HCT116 (cell line): ENCODE data around the gene PBX1. TPM values are rescaled to one million over a fixed set of nuclear protein-coding genes. Genes with fewer than 3 reads are reported as not detected.

ENCODE experiments used
- ATAC-seq: fragments of 200-7000 bp; cut with Tn5 transposase; 2 replicates; pipeline ENCODE4 v1.9.1; 2020; ENCODE audit warnings: mild to moderate bottlenecking, moderate library complexity
- BruUV-seq: library from RNA; stranded (reverse); fragments of 400-500 nt; replicated peaks from 2 replicates; lab custom pipeline; 2021; lab: Mats Ljungman, UMichigan
- CTCF ChIA-PET: fragments of 300-600 bp; sonication (Branson Sonifier 250); formaldehyde crosslinking; loops from one replicate; lab custom pipeline; 2021; ENCODE audit warnings: antibody characterized with exemption; lab: Charles Lee
- POLR2A ChIA-PET: fragments of 300-600, 350-600 bp; sonication (Branson Sonifier 250); formaldehyde crosslinking; loops from one replicate; lab custom pipeline; 2021; ENCODE audit warnings: antibody characterized with exemption; lab: Charles Lee
- RAD21 ChIA-PET, 2 experiments: fragments of 300-600 bp; sonication (Branson Sonifier 250); formaldehyde crosslinking; loops; one replicate each; lab custom pipeline; 2023; ENCODE audit warnings: low total read pairs in 2 of 2; ENCODE audit not compliant: uncharacterized antibody in 2 of 2, unreplicated experiment in 2 of 2, low non-redundant PET in 1 of 2; lab: Charles Lee
- DNase-seq: peaks from one replicate; pipeline ENCODE4 v3.0.0-alpha.2; 2010; ENCODE audit warnings: low read depth, low spot score
- H2AFZ ChIP-seq: fragments of 200-600 bp; shearing (Covaris generic), sonication (generic); 2 replicates; pipeline ENCODE4 v1.6.1; 2017; ENCODE audit warnings: low read depth, mixed run types, mixed read lengths, antibody characterized with exemption, low read length; ENCODE audit not compliant: poor library complexity, severe bottlenecking
- H3K27ac ChIP-seq: 2 replicates; pipeline ENCODE4 v1.5.1; 2012; ENCODE audit warnings: low read depth, low read length
- H3K27me3 ChIP-seq: fragments of 200-600 bp; sonication (generic); 2 replicates; pipeline ENCODE4 v1.6.1; 2016; ENCODE audit warnings: mixed run types, low read length, mixed read lengths; ENCODE audit not compliant: insufficient read depth
- H3K36me3 ChIP-seq, 2 experiments: fragments of 200-500 bp in 1 of 2; fragments of 200-600 bp in 1 of 2; sonication (Bioruptor generic) in 1 of 2; sonication (generic) in 1 of 2; 2 replicates each; pipeline versions ENCODE4 v1.5.1 to v1.6.1; 2014 to 2016; ENCODE audit warnings: low read length in 2 of 2, inconsistent platforms in 1 of 2, mixed read lengths in 1 of 2, mixed run types in 1 of 2; ENCODE audit not compliant: insufficient read depth in 2 of 2, control insufficient read depth in 1 of 2
- H3K4me1 ChIP-seq, 2 experiments: fragments of 200-600 bp in 1 of 2; sonication (generic) in 1 of 2; 2 replicates each; pipeline versions ENCODE4 v1.5.1 to v1.6.1; 2012 to 2017; ENCODE audit warnings: low read length in 2 of 2, inconsistent platforms in 1 of 2, mild to moderate bottlenecking in 1 of 2, mixed read lengths in 1 of 2, mixed run types in 1 of 2, moderate library complexity in 1 of 2; ENCODE audit not compliant: insufficient read depth in 2 of 2, control insufficient read depth in 1 of 2
- H3K4me2 ChIP-seq: fragments of 200-600 bp; sonication (generic); 2 replicates; pipeline ENCODE4 v1.6.1; 2017; ENCODE audit warnings: mixed run types, low read length, mixed read lengths
- H3K4me3 ChIP-seq, 2 experiments: fragments of 200-600 bp in 1 of 2; sonication (generic) in 1 of 2; replicated peaks in 1 of 2; 2 replicates each; pipeline ENCODE4 v1.5.1; 2011 to 2016; ENCODE audit warnings: low read length in 2 of 2, control low read depth in 1 of 2, low read depth in 1 of 2, mild to moderate bottlenecking in 1 of 2, mixed read lengths in 1 of 2, mixed run types in 1 of 2
- H3K79me2 ChIP-seq: fragments of 200-600 bp; sonication (generic); 2 replicates; pipeline ENCODE4 v1.6.1; 2017; ENCODE audit warnings: mild to moderate bottlenecking, mixed run types, low read length, moderate library complexity, mixed read lengths; ENCODE audit not compliant: insufficient read depth
- H3K9ac ChIP-seq: fragments of 200-600 bp; sonication (generic); 2 replicates; pipeline ENCODE4 v1.6.1; 2016; ENCODE audit warnings: low read length, mixed read lengths
- H3K9me2 ChIP-seq: fragments of 200-600 bp; sonication (generic), shearing (Covaris generic); 2 replicates; pipeline ENCODE4 v1.6.1; 2017; ENCODE audit warnings: mixed run types, mild to moderate bottlenecking, moderate library complexity; ENCODE audit not compliant: insufficient read depth
- H3K9me3 ChIP-seq, 2 experiments: fragments of 200-500 bp in 1 of 2; fragments of 200-600 bp in 1 of 2; sonication (Bioruptor generic) in 1 of 2; sonication (generic) in 1 of 2; 2 replicates each; pipeline ENCODE4 v1.6.1; 2014 to 2017; ENCODE audit warnings: low read length in 2 of 2, mixed read lengths in 2 of 2, inconsistent platforms in 1 of 2, low read depth in 1 of 2, mild to moderate bottlenecking in 1 of 2, mixed run types in 1 of 2, moderate library complexity in 1 of 2; ENCODE audit not compliant: control insufficient read depth in 1 of 2, insufficient read depth in 1 of 2
- H4K20me1 ChIP-seq: fragments of 200-600 bp; sonication (generic), shearing (Covaris generic); 2 replicates; pipeline ENCODE4 v1.6.1; 2017; ENCODE audit warnings: mixed run types, mild to moderate bottlenecking, moderate library complexity; ENCODE audit not compliant: insufficient read depth
- CBX3 ChIP-seq: IDR thresholded peaks from 2 replicates; pipeline ENCODE4 v1.6.1; 2012; ENCODE audit warnings: low read depth
- CEBPB ChIP-seq: IDR thresholded peaks from 2 replicates; pipeline ENCODE4 v1.6.1; 2012; ENCODE audit warnings: low read depth
- RAD21 ChIP-seq: IDR thresholded peaks from 2 replicates; pipeline ENCODE4 v1.6.1; 2012; ENCODE audit warnings: low read depth, mild to moderate bottlenecking
- SIN3A ChIP-seq: IDR thresholded peaks from 2 replicates; pipeline ENCODE4 v1.6.1; 2012; ENCODE audit warnings: low read depth
- YY1 ChIP-seq: IDR thresholded peaks from 2 replicates; pipeline ENCODE4 v1.6.1; 2011; ENCODE audit warnings: low read length, low read depth, moderate library complexity, mild to moderate bottlenecking; ENCODE audit not compliant: insufficient replicate concordance; ENCODE audit errors: extremely low read depth
- intact Hi-C: fragments of 100-400 bp; cut with micrococcal nuclease; formaldehyde crosslinking; loops from 2 replicates; pipeline ENCODE4 v1.10.0; 2022
- total RNA-seq: library from RNA; stranded (reverse); gene quantifications from one replicate; pipeline ENCODE4 v1.2.1, GENCODE V29; 2021; ENCODE audit not compliant: unreplicated experiment
- TF ChIP-seq, protein P1 (sequence below): IDR thresholded peaks from 2 replicates; pipeline ENCODE4 v1.6.1; 2012
- TF ChIP-seq, protein P2 (sequence below), 3 experiments: fragments of 200-600 bp in 1 of 3; sonication (generic) in 1 of 3; IDR thresholded peaks in 2 of 3; conservative IDR thresholded peaks in 1 of 3; 2 replicates each; pipeline ENCODE4 v1.5.1; 2012 to 2017; ENCODE audit warnings: low read depth in 2 of 3, low read length in 2 of 3, antibody characterized with exemption in 1 of 3, borderline replicate concordance in 1 of 3, control low read depth in 1 of 3, mild to moderate bottlenecking in 1 of 3, mixed read lengths in 1 of 3, mixed run types in 1 of 3, moderate library complexity in 1 of 3; ENCODE audit not compliant: insufficient read depth in 1 of 3
- TF ChIP-seq, protein P3 (sequence below): IDR thresholded peaks from 2 replicates; pipeline ENCODE4 v1.6.1; 2012
- TF ChIP-seq, protein P4 (sequence below): IDR thresholded peaks from 2 replicates; pipeline ENCODE4 v1.6.1; 2011; ENCODE audit warnings: mild to moderate bottlenecking, low read length, moderate library complexity; ENCODE audit not compliant: insufficient replicate concordance; ENCODE audit errors: extremely low read depth

PBX1 gene
- total RNA-seq, 1 experiment from 2014 or later = 29.6 TPM

DNA sequence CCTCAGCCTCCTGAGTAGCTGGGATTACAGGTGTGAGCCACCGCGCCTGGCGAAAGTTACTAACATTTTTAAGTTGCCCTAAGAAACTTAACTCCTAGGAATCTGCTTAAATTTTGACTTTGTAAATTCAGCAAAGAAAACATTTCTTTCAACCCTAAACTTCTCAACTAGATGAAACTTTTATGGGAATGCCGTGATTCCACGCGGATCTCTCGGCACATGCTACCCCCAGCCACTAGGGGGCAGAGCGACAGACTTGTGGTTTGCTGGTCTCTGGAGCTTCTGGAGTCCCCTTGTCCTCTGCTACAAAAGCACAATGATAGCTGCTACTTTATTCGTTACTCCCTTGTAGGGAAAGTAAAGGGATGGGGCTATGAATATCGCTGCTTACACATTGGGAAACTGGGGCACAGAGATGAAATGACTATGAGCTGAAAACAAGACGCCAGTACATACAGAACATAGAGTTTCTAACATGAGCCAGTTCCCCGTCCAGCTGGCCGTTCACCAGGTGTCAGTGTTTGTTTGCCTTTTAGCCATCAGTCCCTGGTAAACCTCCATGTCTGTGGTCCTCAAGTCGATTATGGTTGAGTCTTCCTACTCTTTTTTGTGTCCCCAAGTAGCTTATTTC lies 114.7 kb downstream of the PBX1 start:
- Histone ChIP-seq H3K27me3 (no peaks in the 10 kb centered on the region), H4K20me1 (no peaks in the 10 kb centered on the region), H3K4me3 (no peak overlapping the region), H3K4me2 (no peak overlapping the region), H3K9me3 (peaks cover 0 to 5% of the 10 kb centered on the region in 2 experiments; a peak in 1 of 4 replicates), H3K27ac (no peak overlapping the region), H3K4me1 (peaks cover 36 to 38% of the 10 kb centered on the region in 2 experiments), H3K36me3 (no peaks in the 10 kb centered on the region), H3K9me2 (no peaks in the 10 kb centered on the region), H3K9ac (no peak overlapping the region), H2AFZ (no peak overlapping the region), H3K79me2 (no peaks in the 10 kb centered on the region)
- CTCF ChIA-PET = interaction anchor here (0.6 to 1.9 kb wide), 19 partner anchors 8 to 114 kb away, joined by 3 to 18 read pairs (median 3); no protein-coding TSS in a partner anchor
- peak; percentile 54 for TF ChIP-seq RAD21
- TF ChIP-seq, protein P1, sequence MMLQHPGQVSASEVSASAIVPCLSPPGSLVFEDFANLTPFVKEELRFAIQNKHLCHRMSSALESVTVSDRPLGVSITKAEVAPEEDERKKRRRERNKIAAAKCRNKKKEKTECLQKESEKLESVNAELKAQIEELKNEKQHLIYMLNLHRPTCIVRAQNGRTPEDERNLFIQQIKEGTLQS = no peak
- TF ChIP-seq, protein P2, sequence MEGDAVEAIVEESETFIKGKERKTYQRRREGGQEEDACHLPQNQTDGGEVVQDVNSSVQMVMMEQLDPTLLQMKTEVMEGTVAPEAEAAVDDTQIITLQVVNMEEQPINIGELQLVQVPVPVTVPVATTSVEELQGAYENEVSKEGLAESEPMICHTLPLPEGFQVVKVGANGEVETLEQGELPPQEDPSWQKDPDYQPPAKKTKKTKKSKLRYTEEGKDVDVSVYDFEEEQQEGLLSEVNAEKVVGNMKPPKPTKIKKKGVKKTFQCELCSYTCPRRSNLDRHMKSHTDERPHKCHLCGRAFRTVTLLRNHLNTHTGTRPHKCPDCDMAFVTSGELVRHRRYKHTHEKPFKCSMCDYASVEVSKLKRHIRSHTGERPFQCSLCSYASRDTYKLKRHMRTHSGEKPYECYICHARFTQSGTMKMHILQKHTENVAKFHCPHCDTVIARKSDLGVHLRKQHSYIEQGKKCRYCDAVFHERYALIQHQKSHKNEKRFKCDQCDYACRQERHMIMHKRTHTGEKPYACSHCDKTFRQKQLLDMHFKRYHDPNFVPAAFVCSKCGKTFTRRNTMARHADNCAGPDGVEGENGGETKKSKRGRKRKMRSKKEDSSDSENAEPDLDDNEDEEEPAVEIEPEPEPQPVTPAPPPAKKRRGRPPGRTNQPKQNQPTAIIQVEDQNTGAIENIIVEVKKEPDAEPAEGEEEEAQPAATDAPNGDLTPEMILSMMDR (IDR thresholded peaks at IDR 0.05 in 2 of 3, conservative IDR thresholded peaks at IDR 0.05 in 1 of 3; ENCODE audit: borderline replicate concordance in 1 of 3, insufficient read depth in 1 of 3, low read depth in 2 of 3, low read length in 2 of 3) = peak; percentile 40 to 97 (median 93); a peak in 5 of 6 replicates
- TF ChIP-seq YY1 = no peak
- TF ChIP-seq, protein P3, sequence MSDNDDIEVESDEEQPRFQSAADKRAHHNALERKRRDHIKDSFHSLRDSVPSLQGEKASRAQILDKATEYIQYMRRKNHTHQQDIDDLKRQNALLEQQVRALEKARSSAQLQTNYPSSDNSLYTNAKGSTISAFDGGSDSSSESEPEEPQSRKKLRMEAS = no peak
- TF ChIP-seq CBX3 = peak; percentile 48; the same call in 1 of the 2 replicates
- TF ChIP-seq, protein P4, sequence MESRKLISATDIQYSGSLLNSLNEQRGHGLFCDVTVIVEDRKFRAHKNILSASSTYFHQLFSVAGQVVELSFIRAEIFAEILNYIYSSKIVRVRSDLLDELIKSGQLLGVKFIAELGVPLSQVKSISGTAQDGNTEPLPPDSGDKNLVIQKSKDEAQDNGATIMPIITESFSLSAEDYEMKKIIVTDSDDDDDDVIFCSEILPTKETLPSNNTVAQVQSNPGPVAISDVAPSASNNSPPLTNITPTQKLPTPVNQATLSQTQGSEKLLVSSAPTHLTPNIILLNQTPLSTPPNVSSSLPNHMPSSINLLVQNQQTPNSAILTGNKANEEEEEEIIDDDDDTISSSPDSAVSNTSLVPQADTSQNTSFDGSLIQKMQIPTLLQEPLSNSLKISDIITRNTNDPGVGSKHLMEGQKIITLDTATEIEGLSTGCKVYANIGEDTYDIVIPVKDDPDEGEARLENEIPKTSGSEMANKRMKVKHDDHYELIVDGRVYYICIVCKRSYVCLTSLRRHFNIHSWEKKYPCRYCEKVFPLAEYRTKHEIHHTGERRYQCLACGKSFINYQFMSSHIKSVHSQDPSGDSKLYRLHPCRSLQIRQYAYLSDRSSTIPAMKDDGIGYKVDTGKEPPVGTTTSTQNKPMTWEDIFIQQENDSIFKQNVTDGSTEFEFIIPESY = no peak
- TF ChIP-seq CEBPB = no peak
- TF ChIP-seq SIN3A = no peak
- BruUV-seq = no TSS peak
- RAD21 ChIA-PET = interaction anchor here in 1 of 2 experiments (0.7 to 1.3 kb wide), 3 partner anchors 73 to 114 kb away, joined by 3 to 6 read pairs (median 3); no protein-coding TSS in a partner anchor
- intact Hi-C loops = loop anchor here (1.0 to 2.0 kb wide), 2 partner anchors 114 to 399 kb away; no protein-coding TSS in a partner anchor
- POLR2A ChIA-PET = no interaction called here
- DNase-seq (no peak), ATAC-seq (peak; percentile 68)
